OCI-LY7 (cell line): Measurements from ENCODE around the gene TSR3. TPM values are rescaled to one million over a fixed set of nuclear protein-coding genes. Genes with fewer than 3 reads are reported as not detected.

ENCODE experiments used
- BruUV-seq: library from RNA; stranded (reverse); fragments of 400-500 nt; replicated peaks from 2 replicates; lab custom pipeline; 2021; lab: Mats Ljungman, UMichigan
- CTCF ChIA-PET: fragments of 300-600 bp; sonication (Branson Sonifier 250); formaldehyde crosslinking; loops from one replicate; lab custom pipeline; 2022; ENCODE audit warnings: antibody characterized with exemption; ENCODE audit not compliant: unreplicated experiment; lab: Charles Lee
- POLR2A ChIA-PET: fragments of 300-600 bp; sonication (Branson Sonifier 250); formaldehyde crosslinking; loops from one replicate; lab custom pipeline; 2022; ENCODE audit warnings: antibody characterized with exemption; lab: Charles Lee
- DNase-seq: peaks from one replicate; pipeline ENCODE4 v3.0.0-alpha.2; 2015; ENCODE audit warnings: low spot score
- H2AFZ ChIP-seq: fragments of 200-600 bp; sonication (generic), shearing (Covaris generic); 2 replicates; pipeline ENCODE4 v1.6.1; 2014; ENCODE audit warnings: mild to moderate bottlenecking, antibody characterized with exemption, low read length, moderate library complexity
- H3K27ac ChIP-seq: fragments of 200-600 bp; sonication (generic); 2 replicates; pipeline ENCODE4 v1.5.1; 2014; ENCODE audit warnings: mixed run types, low read depth, mild to moderate bottlenecking, moderate library complexity, low read length, inconsistent platforms; ENCODE audit not compliant: poor library complexity, severe bottlenecking
- H3K36me3 ChIP-seq: fragments of 200-600 bp; sonication (generic); 2 replicates; pipeline ENCODE4 v1.6.1; 2014; ENCODE audit warnings: mild to moderate bottlenecking, antibody characterized with exemption, low read length, moderate library complexity, mixed read lengths; ENCODE audit not compliant: insufficient read depth
- H3K4me1 ChIP-seq: fragments of 200-600 bp; sonication (generic); 2 replicates; pipeline ENCODE4 v1.5.1; 2014; ENCODE audit warnings: mild to moderate bottlenecking, low read length; ENCODE audit not compliant: insufficient read depth, poor library complexity, severe bottlenecking
- H3K4me2 ChIP-seq: fragments of 200-600 bp; sonication (generic); 2 replicates; pipeline ENCODE4 v1.6.1; 2014; ENCODE audit warnings: mild to moderate bottlenecking, low read length
- H3K4me3 ChIP-seq: fragments of 200-600 bp; sonication (generic); 2 replicates; pipeline ENCODE4 v1.5.1; 2014; ENCODE audit warnings: mild to moderate bottlenecking, low read depth, low read length; ENCODE audit not compliant: poor library complexity, severe bottlenecking
- H3K79me2 ChIP-seq: fragments of 200-600 bp; sonication (generic); 2 replicates; pipeline ENCODE4 v1.6.1; 2016; ENCODE audit warnings: low read depth, mild to moderate bottlenecking, low read length, moderate library complexity, mixed read lengths; ENCODE audit not compliant: insufficient read depth
- H3K9me2 ChIP-seq: fragments of 200-600 bp; sonication (generic); 2 replicates; pipeline ENCODE4 v1.6.1; 2016; ENCODE audit warnings: mild to moderate bottlenecking, low read length, mixed read lengths; ENCODE audit not compliant: insufficient read depth
- H3K9me3 ChIP-seq: fragments of 200-600 bp; sonication (generic); 2 replicates; pipeline ENCODE4 v1.6.1; 2014; ENCODE audit warnings: mild to moderate bottlenecking, mixed run types, low read length, mixed read lengths
- H4K20me1 ChIP-seq: fragments of 200-600 bp; sonication (generic); 2 replicates; pipeline ENCODE4 v1.6.1; 2014; ENCODE audit warnings: mild to moderate bottlenecking, antibody characterized with exemption, low read length, moderate library complexity, mixed read lengths; ENCODE audit not compliant: insufficient read depth
- CTCF ChIP-seq: fragments of 200-600 bp; sonication (generic); conservative IDR thresholded peaks from 2 replicates; pipeline ENCODE4 v1.5.1; 2014; ENCODE audit warnings: mild to moderate bottlenecking, antibody characterized with exemption, low read length, moderate library complexity, mixed read lengths
- EZH2phosphoT487 ChIP-seq: fragments of 200-600 bp; sonication (generic); IDR thresholded peaks from 2 replicates; pipeline ENCODE4 v1.6.1; 2018; ENCODE audit warnings: low read depth, borderline replicate concordance, mild to moderate bottlenecking, mixed run types, antibody characterized with exemption, low read length, moderate library complexity, mixed read lengths
- intact Hi-C: fragments of 100-400 bp; cut with micrococcal nuclease; formaldehyde crosslinking; loops from one replicate; pipeline ENCODE4 v1.10.0; 2022; ENCODE audit not compliant: unreplicated experiment
- total RNA-seq, 2 experiments: library from RNA; depleted of rRNA in 1 of 2; stranded (reverse); fragments of >200 nt in 1 of 2; shearing (Covaris generic) in 1 of 2; gene quantifications; 2 replicates each; pipeline ENCODE4 v1.2.3, GENCODE V29; 2014 to 2022

Gene TSR3
- total RNA-seq, 2 experiments from 2014 or later = 47.2 to 75.8 TPM

- POLR2A ChIA-PET = no interaction called here
- DNase-seq = no peak
- no peak for TF ChIP-seq CTCF
- TF ChIP-seq EZH2phosphoT487 = no peak
- Histone ChIP-seq H3K79me2 (peaks cover 63% of the 10 kb centered on the region), H3K9me3 (no peaks in the 10 kb centered on the region), H3K4me2 (no peak overlapping the region), H4K20me1 (peaks cover 26% of the 10 kb centered on the region; the same call in 1 of the 2 replicates), H3K9me2 (no peaks in the 10 kb centered on the region), H2AFZ (no peak overlapping the region), H3K36me3 (peaks cover 88% of the 10 kb centered on the region), H3K27ac (no peak overlapping the region), H3K4me3 (no peak overlapping the region), H3K4me1 (peaks cover 14% of the 10 kb centered on the region)
- intact Hi-C loops = no loop called here
- BruUV-seq = no TSS peak
- CTCF ChIA-PET = no interaction called here
These were observed 37.8 kb downstream of the TSR3 start for GRCh38 chr16:1313721-1314369.

GRCh38 chr16:1312903-1313302 lies 38.8 kb downstream of the TSR3 start:
- peaks cover 26% of the 10 kb centered on the region; the same call in 1 of the 2 replicates for H4K20me1 ChIP-seq

More at GRCh38 chr16:1312903-1313302, 38.8 kb downstream of the TSR3 start:
- Histone ChIP-seq H3K4me1 (peaks cover 14% of the 10 kb centered on the region), H3K4me2 (no peak overlapping the region), H3K27ac (no peak overlapping the region), H3K36me3 (peaks cover 79% of the 10 kb centered on the region), H3K79me2 (peaks cover 63% of the 10 kb centered on the region), H3K9me3 (no peaks in the 10 kb centered on the region; the same call in 1 of the 2 replicates), H2AFZ (no peak overlapping the region), H3K9me2 (no peaks in the 10 kb centered on the region), H3K4me3 (no peak overlapping the region)
- no TSS peak for BruUV-seq
- no peak for TF ChIP-seq CTCF
- no peak for TF ChIP-seq EZH2phosphoT487
- ChIA-PET CTCF (no interaction called here), POLR2A (no interaction called here)
- intact Hi-C loops = no loop called here
- no peak for DNase-seq
